ENCODE measurements around the gene SNX12.

SNX12 gene

DNA sequence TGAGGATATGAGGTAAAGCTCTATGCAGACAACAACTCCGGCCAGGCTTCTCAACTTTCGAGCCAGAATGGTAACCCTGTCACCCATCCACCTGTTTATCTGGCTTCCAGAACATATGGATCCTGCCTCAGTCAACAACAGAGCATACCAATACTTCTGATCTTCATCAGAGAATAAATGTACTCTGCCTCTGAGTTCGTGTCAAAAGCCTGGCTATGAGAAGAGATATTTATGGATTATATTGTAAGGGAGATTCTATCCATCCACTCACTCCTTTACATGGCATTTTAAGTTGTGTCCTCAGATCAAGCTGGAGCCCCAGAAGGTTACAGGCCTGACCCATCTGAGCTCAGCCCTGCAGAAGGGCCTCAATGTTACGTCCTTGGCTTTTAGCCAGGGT, 17.8 kb upstream of the SNX12 start:
- TF ChIP-seq CTCF (IDR thresholded peaks at IDR 0.05; ENCODE audit: low read depth, low read length) (no peak), MAX (IDR thresholded peaks at IDR 0.05; ENCODE audit: low read depth, low read length) (no peak), MYC (IDR thresholded peaks at IDR 0.05; ENCODE audit: low read depth, low read length) (no peak), POLR2A (IDR thresholded peaks at IDR 0.05; ENCODE audit: extremely low read depth, insufficient read length) (no peak)
- H3K4me3 ChIP-seq (ENCODE audit: low read depth, low read length) = no peak overlapping the region
- DNase-seq (ENCODE audit: low read depth) = no peak

GRCh38 chrX:71082822-71083221, 14.7 kb upstream of the SNX12 start:
- no peak for DNase-seq (ENCODE audit: low read depth)
- TF ChIP-seq MAX (IDR thresholded peaks at IDR 0.05; ENCODE audit: low read depth, low read length) (no peak), POLR2A (IDR thresholded peaks at IDR 0.05; ENCODE audit: extremely low read depth, insufficient read length) (no peak), CTCF (IDR thresholded peaks at IDR 0.05; ENCODE audit: low read depth, low read length) (no peak), MYC (IDR thresholded peaks at IDR 0.05; ENCODE audit: low read depth, low read length) (no peak)
- no peak overlapping the region for H3K4me3 ChIP-seq (ENCODE audit: low read depth, low read length)

DNA sequence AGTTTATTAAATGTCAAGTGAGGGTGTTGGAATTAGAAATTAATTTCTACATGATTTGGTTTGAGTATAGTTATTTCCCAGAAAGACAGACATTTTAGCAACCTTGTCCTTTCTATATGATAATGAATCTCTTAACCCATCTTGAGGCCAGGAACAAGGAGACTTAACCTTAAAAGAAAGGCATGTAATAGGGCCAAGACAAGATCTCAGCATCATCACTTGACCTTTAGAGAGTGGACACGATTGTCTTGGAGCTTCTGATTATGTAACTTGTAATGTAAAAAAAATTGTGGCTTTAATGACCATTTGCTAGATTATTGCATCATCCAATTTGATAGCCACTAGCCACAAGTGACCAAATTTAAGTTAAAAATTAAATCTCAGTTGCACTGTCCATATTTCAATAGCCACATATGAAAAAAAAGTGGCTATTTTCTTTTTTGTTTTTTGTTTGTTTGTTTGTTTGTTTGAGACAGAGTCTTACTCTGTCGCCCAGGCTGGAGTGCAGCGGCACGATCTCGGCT, 14.1 kb upstream of the SNX12 start:
- H3K4me3 ChIP-seq (ENCODE audit: low read depth, low read length) = no peak overlapping the region
- no peak for DNase-seq (ENCODE audit: low read depth)
- TF ChIP-seq POLR2A (IDR thresholded peaks at IDR 0.05; ENCODE audit: extremely low read depth, insufficient read length) (no peak), MAX (IDR thresholded peaks at IDR 0.05; ENCODE audit: low read depth, low read length) (no peak), MYC (IDR thresholded peaks at IDR 0.05; ENCODE audit: low read depth, low read length) (no peak), CTCF (IDR thresholded peaks at IDR 0.05; ENCODE audit: low read depth, low read length) (no peak)

GRCh38 chrX:71081330-71082123, 13.4 kb upstream of the SNX12 start:
- TF ChIP-seq MYC (IDR thresholded peaks at IDR 0.05; ENCODE audit: low read depth, low read length) = no peak
- no peak for TF ChIP-seq CTCF (IDR thresholded peaks at IDR 0.05; ENCODE audit: low read depth, low read length)
- no peak for TF ChIP-seq POLR2A (IDR thresholded peaks at IDR 0.05; ENCODE audit: extremely low read depth, insufficient read length)
- TF ChIP-seq MAX (IDR thresholded peaks at IDR 0.05; ENCODE audit: low read depth, low read length) = no peak
- no peak overlapping the region for H3K4me3 ChIP-seq (ENCODE audit: low read depth, low read length)
- DNase-seq (ENCODE audit: low read depth) = no peak

DNA sequence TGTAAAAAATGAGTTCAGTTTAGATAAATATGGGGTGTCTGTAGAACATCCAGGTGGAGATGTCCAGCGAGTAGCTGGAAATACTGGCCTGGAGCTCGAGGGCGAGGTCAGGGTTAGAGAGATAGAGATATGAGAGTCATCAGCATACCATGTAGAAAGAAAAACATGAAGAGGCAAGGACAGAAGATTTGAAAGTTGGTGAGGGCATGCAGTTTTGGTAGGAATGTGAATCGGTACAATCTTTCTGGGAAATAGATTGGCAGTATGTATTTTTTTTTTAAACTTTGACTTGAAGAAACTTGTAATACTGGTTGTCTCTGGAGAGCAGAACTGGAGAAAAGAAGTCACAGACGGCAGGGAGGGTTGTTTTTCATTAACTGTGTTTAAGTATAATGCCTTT, 2.4 kb upstream of the SNX12 start:
- H3K4me3 ChIP-seq (ENCODE audit: low read depth, low read length) = no peak overlapping the region
- TF ChIP-seq MAX (IDR thresholded peaks at IDR 0.05; ENCODE audit: low read depth, low read length) = no peak
- no peak for TF ChIP-seq POLR2A (IDR thresholded peaks at IDR 0.05; ENCODE audit: extremely low read depth, insufficient read length)
- no peak for TF ChIP-seq MYC (IDR thresholded peaks at IDR 0.05; ENCODE audit: low read depth, low read length)
- no peak for TF ChIP-seq CTCF (IDR thresholded peaks at IDR 0.05; ENCODE audit: low read depth, low read length)
- no peak for DNase-seq (ENCODE audit: low read depth)

Data from NB4 (cell line).